NT2/D1 (cell line): Measurements from ENCODE around the gene MLLT3.
A peak's percentile ranks its signal among the peaks of the same experiment; 100 is the strongest.

Experiments used
- DNase-seq: peaks from one replicate; pipeline ENCODE4 v3.0.0-alpha.2; 2011; ENCODE audit warnings: low read depth, low spot score
- H3K27me3 ChIP-seq: 2 replicates; pipeline ENCODE4 v1.6.0; 2011; ENCODE audit warnings: mild to moderate bottlenecking; ENCODE audit not compliant: insufficient read length, insufficient read depth
- H3K36me3 ChIP-seq: 2 replicates; pipeline ENCODE4 v1.6.1; 2011; ENCODE audit warnings: mild to moderate bottlenecking, low read length, mixed read lengths; ENCODE audit not compliant: insufficient read depth, insufficient read length
- H3K4me1 ChIP-seq: 2 replicates; pipeline ENCODE4 v1.5.1; 2011; ENCODE audit not compliant: insufficient read depth, insufficient read length
- H3K4me3 ChIP-seq: 2 replicates; pipeline ENCODE4 v1.5.1; 2011; ENCODE audit warnings: low read depth; ENCODE audit not compliant: insufficient read length
- H3K9ac ChIP-seq: 2 replicates; pipeline ENCODE4 v1.6.0; 2011; ENCODE audit warnings: low read depth; ENCODE audit not compliant: insufficient read length
- H3K9me3 ChIP-seq: 2 replicates; pipeline ENCODE4 v1.5.1; 2011; ENCODE audit warnings: mild to moderate bottlenecking, low read length; ENCODE audit not compliant: insufficient read depth
- SUZ12 ChIP-seq: IDR thresholded peaks from 2 replicates; pipeline ENCODE4 v1.6.1; 2011; ENCODE audit not compliant: insufficient read length, insufficient read depth; ENCODE audit errors: extremely low read depth
- YY1 ChIP-seq: IDR thresholded peaks from 2 replicates; pipeline ENCODE4 v1.6.1; 2011; ENCODE audit not compliant: insufficient read length, insufficient read depth
- ZNF274 ChIP-seq: IDR thresholded peaks from 2 replicates; pipeline ENCODE4 v1.6.1; 2011; ENCODE audit warnings: mild to moderate bottlenecking, low read depth, low read length

Gene MLLT3

DNA sequence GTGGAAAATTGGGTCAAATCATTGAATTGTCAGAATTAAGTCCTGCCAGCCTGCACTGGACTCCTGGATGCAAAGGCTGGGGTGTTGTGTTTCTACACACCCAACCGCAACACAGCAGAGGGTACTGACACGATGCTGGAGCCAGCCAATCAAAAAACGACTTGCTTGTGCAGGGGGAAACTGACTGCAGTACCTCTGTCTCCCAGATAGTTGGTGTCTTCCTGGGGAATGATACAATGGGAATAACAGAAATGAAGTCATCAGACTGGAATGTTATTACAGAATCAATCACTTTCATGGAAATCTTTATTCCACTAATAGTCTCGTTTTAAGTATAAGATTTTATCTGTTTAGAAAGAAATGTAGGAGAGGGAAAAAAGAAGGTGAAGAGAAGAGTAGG lies 330.3 kb downstream of the MLLT3 start:
- DNase-seq: peak; percentile 33
- Histone ChIP-seq H3K27me3 (no peaks in the 10 kb centered on the region), H3K4me1 (no peaks in the 10 kb centered on the region), H3K4me3 (no peak overlapping the region), H3K36me3 (no peaks in the 10 kb centered on the region), H3K9ac (no peak overlapping the region), H3K9me3 (no peaks in the 10 kb centered on the region)
- TF ChIP-seq YY1 (no peak), ZNF274 (no peak), SUZ12 (no peak)
